HepG2 (cell line): ENCODE data around the gene LITAF. TPM values are rescaled to one million over a fixed set of nuclear protein-coding genes. Genes with fewer than 3 reads are reported as not detected.
A peak's percentile ranks its signal among the peaks of the same experiment; 100 is the strongest.

ENCODE experiments used
- CEBPG ChIP-seq: IDR thresholded peaks from 2 replicates; pipeline ENCODE4 v1.6.1; 2016
- DPF2 ChIP-seq: sonication (generic); formaldehyde crosslinking; IDR thresholded peaks from 2 replicates; pipeline ENCODE4 v1.4.0; 2020; ENCODE audit warnings: mild to moderate bottlenecking, low read depth, missing genetic modification reagents, borderline replicate concordance
- EED ChIP-seq: sonication (generic); formaldehyde crosslinking; IDR thresholded peaks from 2 replicates; pipeline ENCODE4 v1.5.0; 2020; ENCODE audit warnings: mild to moderate bottlenecking, missing genetic modification reagents
- ELF1 ChIP-seq: sonication (generic); formaldehyde crosslinking; IDR thresholded peaks from 2 replicates; pipeline ENCODE4 v1.4.0; 2020; ENCODE audit warnings: missing genetic modification reagents
- GTF3A ChIP-seq: sonication (generic); formaldehyde crosslinking; conservative IDR thresholded peaks from 2 replicates; pipeline ENCODE4 v1.4.0; 2020; ENCODE audit warnings: mild to moderate bottlenecking, missing genetic modification reagents
- IRF1 ChIP-seq: sonication (generic); formaldehyde crosslinking; IDR thresholded peaks from 2 replicates; pipeline ENCODE4 v1.4.0; 2020; ENCODE audit warnings: low read depth, mild to moderate bottlenecking, missing genetic modification reagents
- JUND ChIP-seq: sonication (generic); formaldehyde crosslinking; IDR thresholded peaks from 2 replicates; pipeline ENCODE4 v1.8.0; 2022; ENCODE audit warnings: mild to moderate bottlenecking, missing genetic modification reagents
- KLF6 ChIP-seq: IDR thresholded peaks from 2 replicates; pipeline ENCODE4 v1.8.0; 2016; ENCODE audit warnings: missing biosample characterization, missing genetic modification reagents
- NR2F1 ChIP-seq, 2 experiments: fragments of 450-650 bp in 1 of 2; formaldehyde crosslinking in 1 of 2; IDR thresholded peaks; 2 replicates each; pipeline versions ENCODE4 v1.5.0 to v1.6.1; 2016 to 2020; ENCODE audit warnings: mild to moderate bottlenecking in 1 of 2, missing compliant biosample characterization in 1 of 2, missing genetic modification reagents in 1 of 2, moderate library complexity in 1 of 2
- RNF2 ChIP-seq: fragments of 450-650 bp; conservative IDR thresholded peaks from 2 replicates; pipeline ENCODE4 v1.6.1; 2016; ENCODE audit warnings: low read depth
- SCMH1 ChIP-seq: sonication (generic); formaldehyde crosslinking; IDR thresholded peaks from 2 replicates; pipeline ENCODE4 v1.9.0; 2021; ENCODE audit warnings: missing genetic modification reagents, mild to moderate bottlenecking, borderline replicate concordance
- SYNCRIP ChIP-seq: fragments of 200-400 bp; formaldehyde crosslinking; IDR thresholded peaks from 2 replicates; pipeline ENCODE4 v1.6.1; 2018; ENCODE audit warnings: mild to moderate bottlenecking, low read depth, low read length; ENCODE audit not compliant: insufficient read depth
- TEF ChIP-seq: sonication (generic); formaldehyde crosslinking; IDR thresholded peaks from 2 replicates; pipeline ENCODE4 v1.5.0; 2020; ENCODE audit warnings: missing genetic modification reagents
- THRA ChIP-seq: sonication (generic); formaldehyde crosslinking; IDR thresholded peaks from 2 replicates; pipeline ENCODE4 v1.4.0; 2020; ENCODE audit warnings: missing genetic modification reagents, borderline replicate concordance
- ZBTB7A ChIP-seq: sonication (generic); formaldehyde crosslinking; IDR thresholded peaks from 2 replicates; pipeline ENCODE4 v1.8.0; 2022; ENCODE audit warnings: mild to moderate bottlenecking, missing genetic modification reagents
- ZNF207 ChIP-seq: fragments of 450-650 bp; IDR thresholded peaks from 2 replicates; pipeline ENCODE4 v1.6.1; 2016; ENCODE audit warnings: antibody characterized with exemption, borderline replicate concordance
- ZNF337 ChIP-seq: sonication (generic); formaldehyde crosslinking; IDR thresholded peaks from 2 replicates; pipeline ENCODE4 v1.5.1; 2020; ENCODE audit warnings: missing genetic modification reagents, low read depth, mild to moderate bottlenecking, borderline replicate concordance
- ZNF577 ChIP-seq: sonication (generic); formaldehyde crosslinking; IDR thresholded peaks from 2 replicates; pipeline ENCODE4 v1.4.0; 2020; ENCODE audit warnings: mild to moderate bottlenecking, low read depth, missing genetic modification reagents, borderline replicate concordance
- polyA plus RNA-seq, 8 experiments: library from polyadenylated mRNA; depleted of rRNA in 3 of 8; stranded (reverse) in 7 of 8; unstranded in 1 of 8; fragments of >200 nt; fragmentation: Illumina TruSeq in 4 of 8; extraction: Trizol in 4 of 8; gene quantifications; 2 replicates each; pipeline versions ENCODE4 v1.2.1 to v1.2.3, GENCODE V29; 2011 to 2016; ENCODE audit warnings: low read depth in 4 of 8, missing spikeins in 1 of 8, mixed read lengths in 1 of 8; ENCODE audit not compliant: insufficient read depth in 1 of 8
- total RNA-seq, 5 experiments: library from RNA; depleted of rRNA; stranded (reverse); fragments of >200 nt; fragmentation: Illumina TruSeq; extraction: Trizol; gene quantifications; 2 replicates each; pipeline ENCODE4 v1.2.3, GENCODE V29; 2016; ENCODE audit warnings: low read depth in 1 of 5
- TF ChIP-seq, protein P1 (sequence below): sonication (generic); formaldehyde crosslinking; IDR thresholded peaks from 2 replicates; pipeline ENCODE4 v1.4.0; 2020; ENCODE audit warnings: low read depth, missing genetic modification reagents
- TF ChIP-seq, protein P2 (sequence below): sonication (generic); formaldehyde crosslinking; IDR thresholded peaks from 2 replicates; pipeline ENCODE4 v1.4.0; 2020; ENCODE audit warnings: missing genetic modification reagents

The LITAF gene
- total and polyA plus RNA-seq, 2 of the 13 experiments (the other 11 are each of a cell fraction or from before 2014, with no cell fraction given) = 80.1 to 141 TPM

GRCh38 chr16:11613381-11614303, 26.9 kb upstream of the LITAF start (continued):
- TF ChIP-seq ELF1 (CRISPR knock-in tag) (no peak), TEF (no peak), GTF3A (CRISPR knock-in tag) (no peak), ZNF207 (no peak), RNF2 (0 out of 2 replicates have a peak, but pooled peaks have one; percentile 42), ZBTB7A (CRISPR knock-in tag) (peak; percentile 81; the same call in 1 of the 2 replicates), ZNF577 (CRISPR knock-in tag) (no peak), IRF1 (CRISPR knock-in tag) (no peak), KLF6 (CRISPR knock-in tag) (0 out of 2 replicates have a peak, but pooled peaks have one; percentile 40), EED (CRISPR knock-in tag) (peak; percentile 61), ZNF337 (no peak), CEBPG (CRISPR knock-in tag) (peak; percentile 59), NR2F1 (CRISPR knock-in tag; IDR thresholded peaks at IDR 0.05) (no peak), JUND (CRISPR knock-in tag) (peak; percentile 93), SYNCRIP (no peak), SCMH1 (CRISPR knock-in tag) (no peak), THRA (CRISPR knock-in tag) (0 out of 2 replicates have a peak, but pooled peaks have one; percentile 75), DPF2 (CRISPR knock-in tag) (peak; percentile 88)
- TF ChIP-seq, protein P1, sequence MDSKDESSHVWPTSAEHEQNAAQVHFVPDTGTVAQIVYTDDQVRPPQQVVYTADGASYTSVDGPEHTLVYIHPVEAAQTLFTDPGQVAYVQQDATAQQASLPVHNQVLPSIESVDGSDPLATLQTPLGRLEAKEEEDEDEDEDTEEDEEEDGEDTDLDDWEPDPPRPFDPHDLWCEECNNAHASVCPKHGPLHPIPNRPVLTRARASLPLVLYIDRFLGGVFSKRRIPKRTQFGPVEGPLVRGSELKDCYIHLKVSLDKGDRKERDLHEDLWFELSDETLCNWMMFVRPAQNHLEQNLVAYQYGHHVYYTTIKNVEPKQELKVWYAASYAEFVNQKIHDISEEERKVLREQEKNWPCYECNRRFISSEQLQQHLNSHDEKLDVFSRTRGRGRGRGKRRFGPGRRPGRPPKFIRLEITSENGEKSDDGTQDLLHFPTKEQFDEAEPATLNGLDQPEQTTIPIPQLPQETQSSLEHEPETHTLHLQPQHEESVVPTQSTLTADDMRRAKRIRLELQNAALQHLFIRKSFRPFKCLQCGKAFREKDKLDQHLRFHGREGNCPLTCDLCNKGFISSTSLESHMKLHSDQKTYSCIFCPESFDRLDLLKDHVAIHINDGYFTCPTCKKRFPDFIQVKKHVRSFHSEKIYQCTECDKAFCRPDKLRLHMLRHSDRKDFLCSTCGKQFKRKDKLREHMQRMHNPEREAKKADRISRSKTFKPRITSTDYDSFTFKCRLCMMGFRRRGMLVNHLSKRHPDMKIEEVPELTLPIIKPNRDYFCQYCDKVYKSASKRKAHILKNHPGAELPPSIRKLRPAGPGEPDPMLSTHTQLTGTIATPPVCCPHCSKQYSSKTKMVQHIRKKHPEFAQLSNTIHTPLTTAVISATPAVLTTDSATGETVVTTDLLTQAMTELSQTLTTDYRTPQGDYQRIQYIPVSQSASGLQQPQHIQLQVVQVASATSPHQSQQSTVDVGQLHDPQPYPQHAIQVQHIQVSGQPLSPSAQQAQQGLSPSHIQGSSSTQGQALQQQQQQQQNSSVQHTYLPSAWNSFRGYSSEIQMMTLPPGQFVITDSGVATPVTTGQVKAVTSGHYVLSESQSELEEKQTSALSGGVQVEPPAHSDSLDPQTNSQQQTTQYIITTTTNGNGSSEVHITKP = no peak
- TF ChIP-seq, protein P2, sequence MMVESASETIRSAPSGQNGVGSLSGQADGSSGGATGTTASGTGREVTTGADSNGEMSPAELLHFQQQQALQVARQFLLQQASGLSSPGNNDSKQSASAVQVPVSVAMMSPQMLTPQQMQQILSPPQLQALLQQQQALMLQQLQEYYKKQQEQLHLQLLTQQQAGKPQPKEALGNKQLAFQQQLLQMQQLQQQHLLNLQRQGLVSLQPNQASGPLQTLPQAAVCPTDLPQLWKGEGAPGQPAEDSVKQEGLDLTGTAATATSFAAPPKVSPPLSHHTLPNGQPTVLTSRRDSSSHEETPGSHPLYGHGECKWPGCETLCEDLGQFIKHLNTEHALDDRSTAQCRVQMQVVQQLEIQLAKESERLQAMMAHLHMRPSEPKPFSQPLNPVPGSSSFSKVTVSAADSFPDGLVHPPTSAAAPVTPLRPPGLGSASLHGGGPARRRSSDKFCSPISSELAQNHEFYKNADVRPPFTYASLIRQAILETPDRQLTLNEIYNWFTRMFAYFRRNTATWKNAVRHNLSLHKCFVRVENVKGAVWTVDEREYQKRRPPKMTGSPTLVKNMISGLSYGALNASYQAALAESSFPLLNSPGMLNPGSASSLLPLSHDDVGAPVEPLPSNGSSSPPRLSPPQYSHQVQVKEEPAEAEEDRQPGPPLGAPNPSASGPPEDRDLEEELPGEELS = peak; percentile 87
